ENCODE measurements around the gene TK2. TPM values are rescaled to one million over a fixed set of nuclear protein-coding genes. Genes with fewer than 3 reads are reported as not detected.

Gene TK2
- polyA plus RNA-seq, 2 of the 4 experiments (the other 2 are of a cell fraction), result 13.9 to 29.5 TPM

DNA sequence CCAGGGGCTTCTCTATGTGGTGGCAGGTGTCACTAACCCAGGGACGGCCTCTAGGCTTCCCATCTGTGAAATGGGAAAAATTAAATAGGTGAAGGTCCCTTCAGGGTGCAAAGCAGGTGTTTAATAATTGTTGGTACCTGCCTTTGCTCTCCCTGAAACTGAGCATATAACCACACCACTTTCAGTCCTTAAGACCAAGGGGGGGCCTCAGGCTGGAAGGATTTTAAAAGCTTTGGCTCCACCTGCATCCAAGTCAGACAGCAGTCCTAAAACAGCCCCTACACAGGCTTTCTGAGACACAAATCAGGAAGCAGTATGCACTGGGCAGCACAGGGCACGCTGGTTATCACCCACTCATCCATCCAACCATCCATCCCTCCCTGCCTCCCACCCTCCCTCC lies 55.0 kb downstream of the TK2 start (continued):
- TF ChIP-seq EP300 (IDR thresholded peaks at IDR 0.05) (no peak), POLR2A (IDR thresholded peaks at IDR 0.05; ENCODE audit: low read length) (no peak), MYC (IDR thresholded peaks at IDR 0.05; ENCODE audit: borderline replicate concordance, low read length) (no peak), HDAC2 (IDR thresholded peaks at IDR 0.05) (no peak)
- TF ChIP-seq, protein P1, sequence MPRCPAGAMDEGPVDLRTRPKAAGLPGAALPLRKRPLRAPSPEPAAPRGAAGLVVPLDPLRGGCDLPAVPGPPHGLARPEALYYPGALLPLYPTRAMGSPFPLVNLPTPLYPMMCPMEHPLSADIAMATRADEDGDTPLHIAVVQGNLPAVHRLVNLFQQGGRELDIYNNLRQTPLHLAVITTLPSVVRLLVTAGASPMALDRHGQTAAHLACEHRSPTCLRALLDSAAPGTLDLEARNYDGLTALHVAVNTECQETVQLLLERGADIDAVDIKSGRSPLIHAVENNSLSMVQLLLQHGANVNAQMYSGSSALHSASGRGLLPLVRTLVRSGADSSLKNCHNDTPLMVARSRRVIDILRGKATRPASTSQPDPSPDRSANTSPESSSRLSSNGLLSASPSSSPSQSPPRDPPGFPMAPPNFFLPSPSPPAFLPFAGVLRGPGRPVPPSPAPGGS (IDR thresholded peaks at IDR 0.05), result no peak

DNA sequence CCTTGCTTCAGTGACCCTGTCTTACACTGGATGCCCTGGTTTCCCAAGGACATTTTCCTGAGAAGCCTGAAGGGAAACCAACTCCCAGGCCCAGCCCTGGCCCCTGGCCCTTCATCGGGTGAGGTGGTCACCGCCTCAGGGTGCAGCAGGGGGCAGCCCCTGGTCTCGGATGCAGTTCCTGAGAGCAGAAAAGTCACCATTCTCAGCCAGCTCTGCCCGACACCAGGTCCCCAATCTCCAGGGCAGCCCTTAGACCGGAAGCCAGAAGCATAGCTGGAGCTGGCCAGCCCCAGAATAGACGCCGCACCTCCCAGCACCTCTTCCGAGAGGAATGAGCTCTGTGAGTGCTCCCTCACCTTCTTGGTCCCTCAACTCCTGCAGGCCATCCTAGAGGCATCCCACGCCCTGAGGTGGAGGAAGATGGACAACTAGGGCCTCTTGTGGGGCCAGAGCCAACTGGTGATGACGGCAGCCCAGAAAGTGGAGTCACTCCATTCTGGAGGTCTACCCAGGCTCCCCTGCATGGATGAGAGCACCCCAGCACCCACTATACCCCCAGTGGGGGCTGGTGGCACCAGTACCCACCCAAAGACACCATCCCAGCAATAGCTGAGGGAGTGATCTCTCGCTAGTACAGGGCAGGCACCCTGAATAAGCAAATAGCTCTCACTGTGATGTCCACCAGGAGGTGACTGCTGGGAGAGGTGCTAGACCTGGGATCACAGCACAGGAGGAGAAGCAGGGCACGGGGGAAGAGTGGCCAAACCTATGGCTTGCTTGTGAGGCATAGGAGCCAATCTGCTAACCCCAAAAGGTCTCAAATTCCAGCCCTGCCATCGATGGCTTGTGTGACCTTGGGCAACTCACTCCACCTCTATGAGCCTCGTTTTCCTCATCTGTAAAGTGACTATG lies 56.2 kb downstream of the TK2 start:
- TF ChIP-seq POLR2A (IDR thresholded peaks at IDR 0.05; ENCODE audit: low read length), result no peak
- TF ChIP-seq, protein P2, sequence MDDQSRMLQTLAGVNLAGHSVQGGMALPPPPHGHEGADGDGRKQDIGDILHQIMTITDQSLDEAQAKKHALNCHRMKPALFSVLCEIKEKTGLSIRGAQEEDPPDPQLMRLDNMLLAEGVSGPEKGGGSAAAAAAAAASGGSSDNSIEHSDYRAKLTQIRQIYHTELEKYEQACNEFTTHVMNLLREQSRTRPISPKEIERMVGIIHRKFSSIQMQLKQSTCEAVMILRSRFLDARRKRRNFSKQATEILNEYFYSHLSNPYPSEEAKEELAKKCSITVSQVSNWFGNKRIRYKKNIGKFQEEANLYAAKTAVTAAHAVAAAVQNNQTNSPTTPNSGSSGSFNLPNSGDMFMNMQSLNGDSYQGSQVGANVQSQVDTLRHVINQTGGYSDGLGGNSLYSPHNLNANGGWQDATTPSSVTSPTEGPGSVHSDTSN (IDR thresholded peaks at IDR 0.05), result no peak
- TF ChIP-seq ZSCAN20 (CRISPR knock-in tag; IDR thresholded peaks at IDR 0.05), result no peak
- no peak for TF ChIP-seq CHD4 (IDR thresholded peaks at IDR 0.05; ENCODE audit: borderline replicate concordance)
- no peak for TF ChIP-seq CBX2 (IDR thresholded peaks at IDR 0.05; ENCODE audit: borderline replicate concordance, low read depth)
- TF ChIP-seq GATA3 (IDR thresholded peaks at IDR 0.05; ENCODE audit: borderline replicate concordance), result no peak
- no peak for TF ChIP-seq MAFK (IDR thresholded peaks at IDR 0.05; ENCODE audit: partially characterized antibody)
- TF ChIP-seq BHLHE40 (IDR thresholded peaks at IDR 0.05; ENCODE audit: low read depth, low read length), result no peak
- TF ChIP-seq, protein P3, sequence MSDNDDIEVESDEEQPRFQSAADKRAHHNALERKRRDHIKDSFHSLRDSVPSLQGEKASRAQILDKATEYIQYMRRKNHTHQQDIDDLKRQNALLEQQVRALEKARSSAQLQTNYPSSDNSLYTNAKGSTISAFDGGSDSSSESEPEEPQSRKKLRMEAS (IDR thresholded peaks at IDR 0.05), result no peak
- no peak for TF ChIP-seq NR3C1 (IDR thresholded peaks at IDR 0.05)
- TF ChIP-seq MYC (IDR thresholded peaks at IDR 0.05; ENCODE audit: borderline replicate concordance, low read length), result no peak
- TF ChIP-seq, protein P4, sequence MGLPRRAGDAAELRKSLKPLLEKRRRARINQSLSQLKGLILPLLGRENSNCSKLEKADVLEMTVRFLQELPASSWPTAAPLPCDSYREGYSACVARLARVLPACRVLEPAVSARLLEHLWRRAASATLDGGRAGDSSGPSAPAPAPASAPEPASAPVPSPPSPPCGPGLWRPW (IDR thresholded peaks at IDR 0.05), result no peak
- TF ChIP-seq, protein P5, sequence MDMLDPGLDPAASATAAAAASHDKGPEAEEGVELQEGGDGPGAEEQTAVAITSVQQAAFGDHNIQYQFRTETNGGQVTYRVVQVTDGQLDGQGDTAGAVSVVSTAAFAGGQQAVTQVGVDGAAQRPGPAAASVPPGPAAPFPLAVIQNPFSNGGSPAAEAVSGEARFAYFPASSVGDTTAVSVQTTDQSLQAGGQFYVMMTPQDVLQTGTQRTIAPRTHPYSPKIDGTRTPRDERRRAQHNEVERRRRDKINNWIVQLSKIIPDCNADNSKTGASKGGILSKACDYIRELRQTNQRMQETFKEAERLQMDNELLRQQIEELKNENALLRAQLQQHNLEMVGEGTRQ (IDR thresholded peaks at IDR 0.05), result no peak
- TF ChIP-seq, protein P6, sequence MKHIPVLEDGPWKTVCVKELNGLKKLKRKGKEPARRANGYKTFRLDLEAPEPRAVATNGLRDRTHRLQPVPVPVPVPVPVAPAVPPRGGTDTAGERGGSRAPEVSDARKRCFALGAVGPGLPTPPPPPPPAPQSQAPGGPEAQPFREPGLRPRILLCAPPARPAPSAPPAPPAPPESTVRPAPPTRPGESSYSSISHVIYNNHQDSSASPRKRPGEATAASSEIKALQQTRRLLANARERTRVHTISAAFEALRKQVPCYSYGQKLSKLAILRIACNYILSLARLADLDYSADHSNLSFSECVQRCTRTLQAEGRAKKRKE (CRISPR knock-in tag; IDR thresholded peaks at IDR 0.05; ENCODE audit: low read depth), result no peak
- H3K9me3 ChIP-seq, result no peaks in the 10 kb centered on the region
- FAIRE-seq (no peak), ATAC-seq (peak in 1 of 2 experiments; percentile 65; a peak in 3 of 6 replicates), DNase-seq (ENCODE audit: low read depth in 1 of 2, low spot score in 1 of 2) (no peak)
- ChIA-PET CTCF (interaction anchor here (0.9 to 3.7 kb wide), 4 partner anchors 9 to 137 kb away, joined by 3 to 21 read pairs (median 4); no protein-coding TSS in a partner anchor), POLR2A (no interaction called here)
- H3K27ac ChIP-seq, result peak overlapping the region in 1 of 2 experiments; percentile 62; a peak in 2 of 6 replicates
- no peak overlapping the region for H3K4me3 ChIP-seq
- no peaks in the 10 kb centered on the region for H3K4me1 ChIP-seq
- 73% methylated on average over 11 of the region's 14 CpGs for WGBS (ENCODE audit: missing lambda C conversion rate)
- no peak overlapping the region for H3K4me2 ChIP-seq

DNA sequence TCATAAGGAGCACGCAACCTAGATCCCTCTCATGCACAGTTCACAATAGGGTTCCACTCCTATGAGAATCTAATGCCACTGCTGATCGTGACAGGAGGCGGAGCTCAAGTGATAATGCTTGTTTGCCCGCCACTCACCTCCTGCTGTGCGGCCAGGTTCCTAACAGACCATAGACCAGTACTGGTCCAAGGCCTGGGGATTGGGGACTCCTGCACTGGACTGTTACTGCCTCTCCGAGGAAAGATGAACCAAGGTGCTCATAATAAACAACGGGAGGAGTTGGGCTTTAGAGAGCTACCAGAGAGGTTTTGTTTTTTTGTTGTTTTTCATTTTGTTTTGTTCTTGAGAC lies 58.2 kb downstream of the TK2 start:
- FAIRE-seq (no peak), DNase-seq (ENCODE audit: low read depth in 1 of 2, low spot score in 1 of 2) (no peak), ATAC-seq (no peak)
- Histone ChIP-seq H3K27ac (peak overlapping the region in 1 of 2 experiments; percentile 21; a peak in 1 of 6 replicates), H3K4me3 (no peak overlapping the region), H3K9me3 (no peaks in the 10 kb centered on the region), H3K4me2 (no peak overlapping the region), H3K4me1 (peaks cover 8% of the 10 kb centered on the region)
- TF ChIP-seq, protein P4 (IDR thresholded peaks at IDR 0.05), result no peak
- TF ChIP-seq SMC3 (IDR thresholded peaks at IDR 0.05) (no peak), MYC (IDR thresholded peaks at IDR 0.05; ENCODE audit: borderline replicate concordance, low read length) (no peak), HEYL (CRISPR knock-in tag; IDR thresholded peaks at IDR 0.05) (no peak), HOXB13 (CRISPR knock-in tag; IDR thresholded peaks at IDR 0.05; ENCODE audit: low read depth) (no peak), NR3C1 (IDR thresholded peaks at IDR 0.05) (no peak), RAD21 (conservative IDR thresholded peaks at IDR 0.05 in 1 of 2, IDR thresholded peaks at IDR 0.05 in 1 of 2) (no peak), HOXB5 (CRISPR knock-in tag; IDR thresholded peaks at IDR 0.05) (no peak), ZFP36 (IDR thresholded peaks at IDR 0.05; ENCODE audit: borderline replicate concordance, partially characterized antibody) (no peak)
- TF ChIP-seq, protein P7, sequence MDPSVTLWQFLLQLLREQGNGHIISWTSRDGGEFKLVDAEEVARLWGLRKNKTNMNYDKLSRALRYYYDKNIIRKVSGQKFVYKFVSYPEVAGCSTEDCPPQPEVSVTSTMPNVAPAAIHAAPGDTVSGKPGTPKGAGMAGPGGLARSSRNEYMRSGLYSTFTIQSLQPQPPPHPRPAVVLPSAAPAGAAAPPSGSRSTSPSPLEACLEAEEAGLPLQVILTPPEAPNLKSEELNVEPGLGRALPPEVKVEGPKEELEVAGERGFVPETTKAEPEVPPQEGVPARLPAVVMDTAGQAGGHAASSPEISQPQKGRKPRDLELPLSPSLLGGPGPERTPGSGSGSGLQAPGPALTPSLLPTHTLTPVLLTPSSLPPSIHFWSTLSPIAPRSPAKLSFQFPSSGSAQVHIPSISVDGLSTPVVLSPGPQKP (IDR thresholded peaks at IDR 0.05; ENCODE audit: low read depth, low read length), result no peak
- TF ChIP-seq, protein P8, sequence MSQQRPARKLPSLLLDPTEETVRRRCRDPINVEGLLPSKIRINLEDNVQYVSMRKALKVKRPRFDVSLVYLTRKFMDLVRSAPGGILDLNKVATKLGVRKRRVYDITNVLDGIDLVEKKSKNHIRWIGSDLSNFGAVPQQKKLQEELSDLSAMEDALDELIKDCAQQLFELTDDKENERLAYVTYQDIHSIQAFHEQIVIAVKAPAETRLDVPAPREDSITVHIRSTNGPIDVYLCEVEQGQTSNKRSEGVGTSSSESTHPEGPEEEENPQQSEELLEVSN (IDR thresholded peaks at IDR 0.05; ENCODE audit: borderline replicate concordance, low read depth), result no peak
- TF ChIP-seq, protein P6 (CRISPR knock-in tag; IDR thresholded peaks at IDR 0.05; ENCODE audit: low read depth), result no peak
- WGBS (ENCODE audit: missing lambda C conversion rate), result 78% methylated on average over 7 of the region's 7 CpGs
- POLR2A ChIA-PET, result interaction anchor here (0.6 kb wide), 1 partner anchor 16 kb away, joined by 3 read pairs; no protein-coding TSS in a partner anchor
- CTCF ChIA-PET, result interaction anchor here (0.9 to 3.7 kb wide), 6 partner anchors 7 to 134 kb away, joined by 3 to 21 read pairs (median 4); no protein-coding TSS in a partner anchor
